Measurements from ENCODE around the gene SUCLA2.

Gene SUCLA2

DNA sequence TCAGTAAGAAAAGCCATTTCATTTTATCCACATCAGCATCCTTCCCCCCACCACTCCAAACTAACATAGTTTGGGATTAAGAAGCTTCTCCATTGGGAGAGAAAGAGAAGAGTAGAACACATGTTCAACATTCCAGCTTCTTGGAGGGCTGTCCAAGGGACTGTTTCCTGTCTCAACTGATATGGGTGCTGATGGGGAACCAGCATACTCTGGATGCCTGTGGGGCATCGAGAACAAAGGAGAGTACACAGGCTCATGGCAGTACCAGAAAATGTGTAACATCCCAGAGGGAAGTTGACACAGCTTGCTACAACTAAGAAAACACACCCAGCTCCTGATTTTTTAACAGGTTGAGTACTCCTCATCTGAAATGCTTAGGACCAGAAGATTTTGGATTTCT lies 24.7 kb downstream of the SUCLA2 start:
- H3K27me3 ChIP-seq (ENCODE audit: insufficient read depth, poor library complexity, severe bottlenecking) = no peaks in the 10 kb centered on the region
- no peak overlapping the region for H3K27ac ChIP-seq (replicated peaks)
- DNase-seq (ENCODE audit: low read depth in 1 of 2, low spot score in 1 of 2) = no peak
- no peak for TF ChIP-seq SPI1 (IDR thresholded peaks at IDR 0.05; ENCODE audit: borderline replicate concordance, low read depth)
- TF ChIP-seq, protein P1, sequence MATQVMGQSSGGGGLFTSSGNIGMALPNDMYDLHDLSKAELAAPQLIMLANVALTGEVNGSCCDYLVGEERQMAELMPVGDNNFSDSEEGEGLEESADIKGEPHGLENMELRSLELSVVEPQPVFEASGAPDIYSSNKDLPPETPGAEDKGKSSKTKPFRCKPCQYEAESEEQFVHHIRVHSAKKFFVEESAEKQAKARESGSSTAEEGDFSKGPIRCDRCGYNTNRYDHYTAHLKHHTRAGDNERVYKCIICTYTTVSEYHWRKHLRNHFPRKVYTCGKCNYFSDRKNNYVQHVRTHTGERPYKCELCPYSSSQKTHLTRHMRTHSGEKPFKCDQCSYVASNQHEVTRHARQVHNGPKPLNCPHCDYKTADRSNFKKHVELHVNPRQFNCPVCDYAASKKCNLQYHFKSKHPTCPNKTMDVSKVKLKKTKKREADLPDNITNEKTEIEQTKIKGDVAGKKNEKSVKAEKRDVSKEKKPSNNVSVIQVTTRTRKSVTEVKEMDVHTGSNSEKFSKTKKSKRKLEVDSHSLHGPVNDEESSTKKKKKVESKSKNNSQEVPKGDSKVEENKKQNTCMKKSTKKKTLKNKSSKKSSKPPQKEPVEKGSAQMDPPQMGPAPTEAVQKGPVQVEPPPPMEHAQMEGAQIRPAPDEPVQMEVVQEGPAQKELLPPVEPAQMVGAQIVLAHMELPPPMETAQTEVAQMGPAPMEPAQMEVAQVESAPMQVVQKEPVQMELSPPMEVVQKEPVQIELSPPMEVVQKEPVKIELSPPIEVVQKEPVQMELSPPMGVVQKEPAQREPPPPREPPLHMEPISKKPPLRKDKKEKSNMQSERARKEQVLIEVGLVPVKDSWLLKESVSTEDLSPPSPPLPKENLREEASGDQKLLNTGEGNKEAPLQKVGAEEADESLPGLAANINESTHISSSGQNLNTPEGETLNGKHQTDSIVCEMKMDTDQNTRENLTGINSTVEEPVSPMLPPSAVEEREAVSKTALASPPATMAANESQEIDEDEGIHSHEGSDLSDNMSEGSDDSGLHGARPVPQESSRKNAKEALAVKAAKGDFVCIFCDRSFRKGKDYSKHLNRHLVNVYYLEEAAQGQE (IDR thresholded peaks at IDR 0.05; ENCODE audit: insufficient replicate concordance, low read depth) = no peak
- TF ChIP-seq GABPA (IDR thresholded peaks at IDR 0.05; ENCODE audit: low read depth) = no peak
- no peak for TF ChIP-seq POLR2AphosphoS5 (IDR thresholded peaks at IDR 0.05; ENCODE audit: low read depth)
- TF ChIP-seq, protein P2, sequence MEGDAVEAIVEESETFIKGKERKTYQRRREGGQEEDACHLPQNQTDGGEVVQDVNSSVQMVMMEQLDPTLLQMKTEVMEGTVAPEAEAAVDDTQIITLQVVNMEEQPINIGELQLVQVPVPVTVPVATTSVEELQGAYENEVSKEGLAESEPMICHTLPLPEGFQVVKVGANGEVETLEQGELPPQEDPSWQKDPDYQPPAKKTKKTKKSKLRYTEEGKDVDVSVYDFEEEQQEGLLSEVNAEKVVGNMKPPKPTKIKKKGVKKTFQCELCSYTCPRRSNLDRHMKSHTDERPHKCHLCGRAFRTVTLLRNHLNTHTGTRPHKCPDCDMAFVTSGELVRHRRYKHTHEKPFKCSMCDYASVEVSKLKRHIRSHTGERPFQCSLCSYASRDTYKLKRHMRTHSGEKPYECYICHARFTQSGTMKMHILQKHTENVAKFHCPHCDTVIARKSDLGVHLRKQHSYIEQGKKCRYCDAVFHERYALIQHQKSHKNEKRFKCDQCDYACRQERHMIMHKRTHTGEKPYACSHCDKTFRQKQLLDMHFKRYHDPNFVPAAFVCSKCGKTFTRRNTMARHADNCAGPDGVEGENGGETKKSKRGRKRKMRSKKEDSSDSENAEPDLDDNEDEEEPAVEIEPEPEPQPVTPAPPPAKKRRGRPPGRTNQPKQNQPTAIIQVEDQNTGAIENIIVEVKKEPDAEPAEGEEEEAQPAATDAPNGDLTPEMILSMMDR (IDR thresholded peaks at IDR 0.05; ENCODE audit: insufficient read depth, low read length) = no peak
- no peak overlapping the region for H3K4me3 ChIP-seq (replicated peaks; ENCODE audit: insufficient read depth, low read length)

DNA sequence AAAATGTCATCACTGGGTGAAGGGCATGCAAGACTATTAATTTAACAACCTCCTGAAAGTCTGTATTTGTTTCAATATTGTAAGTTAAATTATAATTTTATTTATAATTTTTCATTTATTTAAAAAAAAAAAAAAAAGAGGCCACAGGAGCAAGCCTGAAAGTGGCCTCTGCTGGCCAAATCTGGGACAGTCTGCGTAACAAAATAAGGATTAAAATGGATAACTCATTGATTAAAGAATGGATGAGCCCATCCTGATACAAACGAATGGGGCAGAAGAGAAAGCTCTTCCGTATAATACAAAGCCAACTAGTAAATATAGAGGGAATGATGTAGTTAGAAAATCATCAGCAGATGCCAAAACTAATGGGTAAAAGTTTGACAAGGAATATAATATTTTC lies 36.2 kb downstream of the SUCLA2 start:
- H3K4me3 ChIP-seq (replicated peaks; ENCODE audit: insufficient read depth, low read length) = no peak overlapping the region
- H3K27ac ChIP-seq (replicated peaks) = no peak overlapping the region
- TF ChIP-seq SPI1 (IDR thresholded peaks at IDR 0.05; ENCODE audit: borderline replicate concordance, low read depth) (no peak), POLR2AphosphoS5 (IDR thresholded peaks at IDR 0.05; ENCODE audit: low read depth) (no peak), GABPA (IDR thresholded peaks at IDR 0.05; ENCODE audit: low read depth) (no peak)
- TF ChIP-seq, protein P1 (IDR thresholded peaks at IDR 0.05; ENCODE audit: insufficient replicate concordance, low read depth) = no peak
- TF ChIP-seq, protein P2 (IDR thresholded peaks at IDR 0.05; ENCODE audit: insufficient read depth, low read length) = no peak
- no peak for DNase-seq (ENCODE audit: low read depth in 1 of 2, low spot score in 1 of 2)
- no peaks in the 10 kb centered on the region for H3K27me3 ChIP-seq (ENCODE audit: insufficient read depth, poor library complexity, severe bottlenecking)

DNA sequence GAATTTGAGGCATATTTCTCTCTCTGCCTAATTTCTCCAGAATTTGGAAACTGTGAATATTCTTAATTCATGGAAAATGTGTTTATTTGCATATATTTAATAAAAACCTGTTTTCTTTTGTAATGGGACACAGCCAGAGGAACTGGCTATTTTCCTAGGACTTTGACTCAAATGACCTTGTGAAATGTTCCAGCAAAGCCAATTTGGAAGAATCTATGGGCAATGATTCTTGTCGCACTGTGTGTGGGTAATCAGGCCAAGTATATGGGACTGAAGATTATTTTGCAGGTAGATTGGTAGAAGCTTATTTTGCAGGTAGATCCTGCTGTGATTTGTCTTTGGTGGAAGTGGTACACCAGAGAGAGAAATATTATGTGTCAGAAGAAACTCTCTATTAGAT lies 38.8 kb downstream of the SUCLA2 start:
- TF ChIP-seq SPI1 (IDR thresholded peaks at IDR 0.05; ENCODE audit: borderline replicate concordance, low read depth) (no peak), GABPA (IDR thresholded peaks at IDR 0.05; ENCODE audit: low read depth) (no peak)
- TF ChIP-seq, protein P2 (IDR thresholded peaks at IDR 0.05; ENCODE audit: insufficient read depth, low read length) = no peak
- Histone ChIP-seq H3K4me3 (replicated peaks; ENCODE audit: insufficient read depth, low read length) (no peak overlapping the region), H3K27ac (replicated peaks) (no peak overlapping the region), H3K27me3 (ENCODE audit: insufficient read depth, poor library complexity, severe bottlenecking) (no peaks in the 10 kb centered on the region)
- no peak for DNase-seq (ENCODE audit: low read depth in 1 of 2, low spot score in 1 of 2)

Measured in HL-60 (cell line).